Central memory CD8-positive, alpha-beta T cell (primary cell): ENCODE data around the gene ADGRG4.

Experiments
- ATAC-seq: fragments of 150-1000 bp; cut with Tn5 transposase; replicated peaks from 2 replicates; pipeline ENCODE4 v1.10.0; 2022; ENCODE audit warnings: mild to moderate bottlenecking, moderate FRiP score, moderate number of reproducible peaks; ENCODE audit not compliant: poor library complexity, severe bottlenecking; ENCODE audit errors: extremely low read depth
- DNase-seq, 2 donors: peaks; one replicate each; pipeline ENCODE4 v3.0.0; 2021; ENCODE audit warnings: low spot score in 2 of 2
- H3K27ac Mint-ChIP-seq: one replicate; pipeline ENCODE4 v1.8.0; 2022; ENCODE audit warnings: low read depth, mild to moderate bottlenecking, moderate library complexity, mixed read lengths
- H3K27me3 Mint-ChIP-seq: one replicate; pipeline ENCODE4 v1.8.0; 2022; ENCODE audit warnings: mixed read lengths
- H3K36me3 Mint-ChIP-seq: one replicate; pipeline ENCODE4 v1.8.0; 2022; ENCODE audit warnings: mild to moderate bottlenecking, moderate library complexity, mixed read lengths; ENCODE audit not compliant: insufficient read depth
- H3K4me1 Mint-ChIP-seq: one replicate; pipeline ENCODE4 v1.8.0; 2022; ENCODE audit warnings: mixed read lengths
- H3K4me3 Mint-ChIP-seq: one replicate; pipeline ENCODE4 v1.8.0; 2022; ENCODE audit warnings: mild to moderate bottlenecking, moderate library complexity, mixed read lengths
- H3K9me3 Mint-ChIP-seq: one replicate; pipeline ENCODE4 v1.8.0; 2022; ENCODE audit warnings: mixed read lengths

ADGRG4 gene

GRCh38 chrX:136318156-136318555, 17.4 kb downstream of the ADGRG4 start:
- Mint-ChIP-seq H3K36me3 (no peaks in the 10 kb centered on the region), H3K27ac (no peak overlapping the region), H3K27me3 (no peaks in the 10 kb centered on the region), H3K9me3 (no peaks in the 10 kb centered on the region), H3K4me1 (no peaks in the 10 kb centered on the region), H3K4me3 (no peak overlapping the region)
- DNase-seq (no peak), ATAC-seq (no peak)

GRCh38 chrX:136318895-136319597, 18.3 kb downstream of the ADGRG4 start:
- ATAC-seq = no peak
- H3K27me3 Mint-ChIP-seq = no peaks in the 10 kb centered on the region
- H3K36me3 Mint-ChIP-seq = no peaks in the 10 kb centered on the region
- DNase-seq = no peak
- no peaks in the 10 kb centered on the region for H3K9me3 Mint-ChIP-seq
- H3K4me3 Mint-ChIP-seq = no peak overlapping the region
- H3K27ac Mint-ChIP-seq = no peak overlapping the region
- H3K4me1 Mint-ChIP-seq = no peaks in the 10 kb centered on the region

GRCh38 chrX:136319600-136319999, 18.8 kb downstream of the ADGRG4 start:
- Mint-ChIP-seq H3K4me1 (no peaks in the 10 kb centered on the region), H3K27me3 (no peaks in the 10 kb centered on the region), H3K27ac (no peak overlapping the region), H3K4me3 (no peak overlapping the region), H3K9me3 (no peaks in the 10 kb centered on the region), H3K36me3 (no peaks in the 10 kb centered on the region)
- DNase-seq (no peak), ATAC-seq (no peak)

- no peaks in the 10 kb centered on the region for H3K9me3 Mint-ChIP-seq
- H3K27me3 Mint-ChIP-seq = no peaks in the 10 kb centered on the region
- H3K4me1 Mint-ChIP-seq = no peaks in the 10 kb centered on the region
- no peak for DNase-seq
- H3K4me3 Mint-ChIP-seq = no peak overlapping the region
- no peak for ATAC-seq
- no peaks in the 10 kb centered on the region for H3K36me3 Mint-ChIP-seq
- H3K27ac Mint-ChIP-seq = no peak overlapping the region
Measured at GRCh38 chrX:136321532-136321931, 20.8 kb downstream of the ADGRG4 start.

- Mint-ChIP-seq H3K4me3 (no peak overlapping the region), H3K27me3 (no peaks in the 10 kb centered on the region), H3K36me3 (no peaks in the 10 kb centered on the region), H3K9me3 (no peaks in the 10 kb centered on the region), H3K27ac (no peak overlapping the region), H3K4me1 (no peaks in the 10 kb centered on the region)
- ATAC-seq (no peak), DNase-seq (no peak)
Measured at GRCh38 chrX:136322064-136322463, 21.3 kb downstream of the ADGRG4 start.

GRCh38 chrX:136325377-136325776, 24.6 kb downstream of the ADGRG4 start:
- ATAC-seq (no peak), DNase-seq (no peak)
- Mint-ChIP-seq H3K9me3 (no peaks in the 10 kb centered on the region), H3K36me3 (no peaks in the 10 kb centered on the region), H3K4me1 (no peaks in the 10 kb centered on the region), H3K27me3 (no peaks in the 10 kb centered on the region), H3K4me3 (no peak overlapping the region), H3K27ac (no peak overlapping the region)

GRCh38 chrX:136328933-136329332, 28.2 kb downstream of the ADGRG4 start:
- Mint-ChIP-seq H3K9me3 (no peaks in the 10 kb centered on the region), H3K27ac (no peak overlapping the region), H3K4me1 (no peaks in the 10 kb centered on the region), H3K27me3 (no peaks in the 10 kb centered on the region), H3K36me3 (no peaks in the 10 kb centered on the region), H3K4me3 (no peak overlapping the region)
- ATAC-seq = no peak
- no peak for DNase-seq

- Mint-ChIP-seq H3K9me3 (no peaks in the 10 kb centered on the region), H3K27ac (no peak overlapping the region), H3K4me3 (no peak overlapping the region), H3K36me3 (no peaks in the 10 kb centered on the region), H3K27me3 (peaks cover 9% of the 10 kb centered on the region), H3K4me1 (no peaks in the 10 kb centered on the region)
- DNase-seq (no peak), ATAC-seq (no peak)
Measured at GRCh38 chrX:136336623-136337022, 35.9 kb downstream of the ADGRG4 start.

GRCh38 chrX:136339702-136340101, 38.9 kb downstream of the ADGRG4 start:
- Mint-ChIP-seq H3K27me3 (peaks cover 14% of the 10 kb centered on the region), H3K9me3 (no peaks in the 10 kb centered on the region), H3K27ac (no peak overlapping the region), H3K4me3 (no peak overlapping the region), H3K36me3 (no peaks in the 10 kb centered on the region), H3K4me1 (no peaks in the 10 kb centered on the region)
- ATAC-seq (no peak), DNase-seq (no peak)

- H3K27me3 Mint-ChIP-seq = peaks cover 8% of the 10 kb centered on the region
- H3K4me3 Mint-ChIP-seq = no peak overlapping the region
- no peaks in the 10 kb centered on the region for H3K4me1 Mint-ChIP-seq
- H3K9me3 Mint-ChIP-seq = no peaks in the 10 kb centered on the region
- DNase-seq (no peak), ATAC-seq (no peak)
- H3K27ac Mint-ChIP-seq = no peak overlapping the region
- no peaks in the 10 kb centered on the region for H3K36me3 Mint-ChIP-seq
Measured at GRCh38 chrX:136344320-136344719, 43.6 kb downstream of the ADGRG4 start.

- peaks cover 8% of the 10 kb centered on the region for H3K27me3 Mint-ChIP-seq
- H3K9me3 Mint-ChIP-seq = no peaks in the 10 kb centered on the region
- no peaks in the 10 kb centered on the region for H3K4me1 Mint-ChIP-seq
- no peak overlapping the region for H3K27ac Mint-ChIP-seq
- no peaks in the 10 kb centered on the region for H3K36me3 Mint-ChIP-seq
- DNase-seq (no peak), ATAC-seq (no peak)
- no peak overlapping the region for H3K4me3 Mint-ChIP-seq
Measured at GRCh38 chrX:136346506-136346905, 45.7 kb downstream of the ADGRG4 start.

GRCh38 chrX:136347706-136348105, 46.9 kb downstream of the ADGRG4 start:
- Mint-ChIP-seq H3K4me3 (no peak overlapping the region), H3K9me3 (no peaks in the 10 kb centered on the region), H3K27me3 (peaks cover 8% of the 10 kb centered on the region), H3K4me1 (no peaks in the 10 kb centered on the region), H3K27ac (no peak overlapping the region), H3K36me3 (no peaks in the 10 kb centered on the region)
- DNase-seq (no peak), ATAC-seq (no peak)

GRCh38 chrX:136353526-136354093, 52.8 kb downstream of the ADGRG4 start:
- no peaks in the 10 kb centered on the region for H3K4me1 Mint-ChIP-seq
- H3K36me3 Mint-ChIP-seq = peaks cover 1% of the 10 kb centered on the region
- H3K27me3 Mint-ChIP-seq = peaks cover 12% of the 10 kb centered on the region
- ATAC-seq (no peak), DNase-seq (no peak)
- no peak overlapping the region for H3K27ac Mint-ChIP-seq
- no peak overlapping the region for H3K4me3 Mint-ChIP-seq
- no peaks in the 10 kb centered on the region for H3K9me3 Mint-ChIP-seq
